HG03565 (cell line): ENCODE data around the gene GIMAP2.
"Not testable (repeated sequence)": the region's sequence is repeated elsewhere in the genome, so short reads cannot be mapped to it uniquely, and the experiment has no call there.

Experiments used
- ATAC-seq: cut with Tn5 transposase; IDR thresholded peaks from one replicate; pipeline ENCODE4 v1.9.1; 2021; ENCODE audit warnings: mild to moderate bottlenecking, moderate library complexity; ENCODE audit not compliant: unreplicated experiment

GIMAP2 gene

DNA sequence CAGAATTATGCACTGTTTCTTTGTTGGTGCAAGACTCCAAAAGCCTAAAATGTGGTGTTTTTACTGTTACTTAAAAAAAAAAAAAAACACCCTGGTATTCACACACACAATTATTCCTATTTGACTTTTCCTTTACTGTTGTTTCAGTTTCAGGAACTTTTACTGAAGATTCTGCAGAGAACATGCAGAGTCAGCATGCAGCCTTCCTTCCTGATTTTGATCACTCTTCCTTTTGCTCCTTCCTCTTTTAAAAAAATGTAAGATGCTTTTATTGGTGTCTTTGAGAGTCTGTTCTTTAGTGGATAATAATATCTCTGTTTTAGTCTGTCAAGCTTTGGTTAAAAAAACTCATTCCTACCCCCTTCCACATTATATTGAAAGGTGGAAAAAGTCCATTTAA, 9.2 kb upstream of the GIMAP2 start:
- not testable (repeated sequence) for ATAC-seq

DNA sequence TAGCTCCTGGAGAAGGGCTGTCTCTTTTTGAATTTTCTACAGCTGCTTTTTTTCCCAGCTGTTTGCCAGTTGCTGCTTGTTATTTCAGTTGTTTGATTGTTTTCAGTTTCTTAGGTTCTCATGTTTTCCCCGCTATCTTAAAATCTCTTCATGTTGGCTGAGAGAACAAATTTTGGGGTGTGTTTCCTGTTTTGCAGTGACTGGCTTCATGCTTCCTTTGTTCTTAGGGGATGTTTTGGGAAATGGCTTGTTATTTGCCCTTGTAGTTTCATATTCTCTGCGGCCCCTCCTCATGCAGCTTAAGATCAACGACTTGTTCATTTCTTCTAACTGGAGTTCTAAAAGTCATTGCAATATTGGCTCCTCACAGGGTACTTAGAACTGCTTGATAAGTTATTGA, 8.7 kb upstream of the GIMAP2 start:
- not testable (repeated sequence) for ATAC-seq

- not testable (repeated sequence) for ATAC-seq
These were observed 6.9 kb upstream of the GIMAP2 start for GRCh38 chr7:150678601-150679000.

DNA sequence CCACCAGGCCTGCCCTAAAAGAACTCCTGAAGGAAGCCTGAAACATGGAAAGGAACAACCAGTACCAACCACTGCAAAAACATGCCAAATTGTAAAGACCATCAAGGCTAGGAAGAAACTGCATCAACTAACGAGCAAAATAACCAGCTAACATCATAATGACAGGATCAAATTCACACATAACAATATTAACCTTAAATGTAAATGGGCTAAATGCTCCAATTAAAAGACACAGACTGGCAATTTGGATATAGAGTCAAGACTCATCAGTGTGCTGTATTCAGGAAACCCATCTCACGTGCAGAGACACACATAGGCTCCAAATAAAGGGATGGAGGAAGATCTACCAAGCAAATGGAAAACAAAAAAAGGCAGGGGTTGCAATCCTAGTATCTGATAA, 5.1 kb upstream of the GIMAP2 start:
- ATAC-seq: not testable (repeated sequence)

DNA sequence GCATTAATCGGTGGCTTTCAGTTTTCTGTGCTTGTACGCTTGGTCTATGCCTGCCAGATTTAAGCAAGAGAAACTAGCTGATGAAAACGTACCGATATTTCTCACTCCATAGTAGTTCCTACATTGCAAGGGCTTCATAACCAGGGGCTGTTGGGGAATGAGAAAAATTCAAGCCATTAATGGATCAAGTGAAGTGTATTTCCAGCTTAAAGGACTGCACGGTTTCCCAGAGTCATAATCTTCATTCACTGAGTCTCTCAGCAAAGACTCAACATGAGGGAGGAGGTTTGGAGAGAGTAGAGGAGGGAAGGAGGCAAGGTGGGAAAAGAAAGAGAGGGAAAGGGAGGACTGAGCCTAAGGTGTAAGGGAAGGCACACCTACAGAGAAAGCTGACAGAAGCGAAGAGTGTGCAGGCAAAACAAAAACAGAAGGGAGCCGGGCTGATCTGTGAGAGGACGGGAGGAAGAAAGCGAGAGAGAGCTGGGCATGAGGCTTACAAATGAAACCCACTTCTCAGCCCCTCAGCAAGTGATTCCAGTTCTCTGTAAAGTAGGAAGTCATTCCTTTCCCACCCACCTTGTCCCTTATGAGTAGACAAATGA, 625 bp downstream of the GIMAP2 start:
- no peak for ATAC-seq

- no peak for ATAC-seq
These were observed 3.1 kb downstream of the GIMAP2 start for GRCh38 chr7:150688630-150689029.

- no peak for ATAC-seq
These were observed 10.1 kb downstream of the GIMAP2 start for GRCh38 chr7:150695654-150696053.

GRCh38 chr7:150703209-150703608, 17.7 kb downstream of the GIMAP2 start:
- ATAC-seq: no peak

GRCh38 chr7:150715293-150715692, 29.8 kb downstream of the GIMAP2 start:
- no peak for ATAC-seq

- ATAC-seq: no peak
These were observed 30.2 kb downstream of the GIMAP2 start for GRCh38 chr7:150715738-150716137.

GRCh38 chr7:150716368-150716767, 30.9 kb downstream of the GIMAP2 start, which contains the start of gene GIMAP1:
GIMAP1 (plus strand) TSS chr7:150716613; CDS start chr7:150719048, 2,435 bp downstream.
- ATAC-seq: no peak

GRCh38 chr7:150716939-150717338, 31.4 kb downstream of the GIMAP2 start:
- ATAC-seq: no peak

- ATAC-seq: no peak
These were observed 32.4 kb downstream of the GIMAP2 start for GRCh38 chr7:150717814-150718420.

GRCh38 chr7:150719436-150719835, 33.9 kb downstream of the GIMAP2 start:
- ATAC-seq: no peak

- ATAC-seq: no peak
These were observed 34.7 kb downstream of the GIMAP2 start for GRCh38 chr7:150719960-150720891.

DNA sequence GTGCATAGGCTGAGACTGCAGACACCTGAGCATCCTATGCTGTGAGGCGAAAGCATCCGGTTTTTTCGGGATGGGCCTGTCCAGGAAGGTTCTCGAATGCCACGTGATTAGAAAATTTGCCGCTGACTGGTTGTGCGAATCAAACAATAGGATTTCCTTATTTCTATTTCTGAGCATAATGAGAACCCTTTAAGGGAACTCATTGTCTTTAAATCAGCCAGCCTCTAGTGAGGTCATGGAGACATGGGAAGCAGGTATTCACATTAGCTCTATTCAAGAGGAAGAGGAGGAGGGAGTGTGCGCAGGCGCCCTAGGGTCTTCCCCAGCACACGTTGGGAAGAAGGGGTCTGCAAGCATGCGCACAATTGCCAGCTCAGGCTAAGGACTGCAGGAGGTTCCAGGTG, 36.5 kb downstream of the GIMAP2 start:
- ATAC-seq: no peak

DNA sequence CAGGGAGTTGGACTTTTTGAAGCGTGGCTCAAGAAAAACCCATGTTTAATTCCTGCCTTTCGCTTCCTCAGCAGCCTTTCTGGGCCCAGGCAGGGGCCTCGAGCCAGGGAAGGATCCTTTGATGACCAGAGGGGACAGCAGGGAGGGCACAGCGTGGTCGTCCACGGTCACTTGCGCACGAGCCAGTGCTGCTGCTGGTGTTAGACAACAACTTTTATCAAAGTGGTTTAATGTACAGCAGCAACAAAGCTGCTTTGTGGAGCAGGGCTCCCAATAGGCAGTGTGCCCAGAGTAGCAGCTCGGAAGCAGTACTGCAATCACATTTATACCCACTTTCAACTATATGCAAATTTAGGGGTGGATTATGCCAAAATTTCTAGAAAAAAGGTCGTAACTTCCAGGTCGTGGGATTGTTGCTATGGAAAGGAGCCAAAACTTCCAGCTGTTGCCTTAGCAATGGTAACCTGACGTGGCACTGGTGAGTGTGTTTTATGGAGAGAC, 37.0 kb downstream of the GIMAP2 start:
- no peak for ATAC-seq

GRCh38 chr7:150723467-150723866, 38.0 kb downstream of the GIMAP2 start:
- ATAC-seq: no peak

- ATAC-seq: no peak
These were observed 41.9 kb downstream of the GIMAP2 start for GRCh38 chr7:150727381-150727780.

DNA sequence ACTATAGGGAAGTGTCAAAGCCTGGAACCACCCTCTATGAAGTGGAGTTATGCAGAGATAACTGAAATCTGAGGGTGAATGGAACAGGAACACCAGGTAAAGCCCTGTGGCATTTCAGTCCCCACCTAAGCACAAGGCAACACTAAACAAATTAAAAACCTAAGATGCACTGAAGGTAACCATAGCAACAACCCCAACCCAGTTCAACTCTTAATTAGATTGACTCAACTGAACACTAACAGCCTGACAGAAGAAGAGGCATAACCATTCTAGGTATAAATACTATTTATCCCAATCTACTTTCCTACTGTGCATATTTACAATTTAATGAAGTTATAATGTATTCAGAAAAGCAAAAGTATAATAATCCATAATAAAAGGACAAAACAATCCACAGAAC, 42.5 kb downstream of the GIMAP2 start:
- no peak for ATAC-seq

- no peak for ATAC-seq
These were observed 43.1 kb downstream of the GIMAP2 start for GRCh38 chr7:150728609-150729008.

- ATAC-seq: no peak
These were observed 46.4 kb downstream of the GIMAP2 start for GRCh38 chr7:150731916-150732315.
